ENCODE data around the gene NTN5. TPM values are rescaled to one million over a fixed set of nuclear protein-coding genes. Genes with fewer than 3 reads are reported as not detected.
"Not testable (repeated sequence)": the region's sequence is repeated elsewhere in the genome, so short reads cannot be mapped to it uniquely, and the experiment has no call there.

NTN5 gene
- total RNA-seq, 4 donors from 2014 or later, result 0.47 to 1.9 (median 0.58) TPM; not detected in 1

GRCh38 chr19:48718711-48719231 lies 46.0 kb upstream of the NTN5 start:
- TF ChIP-seq CTCF (IDR thresholded peaks at IDR 0.05) (no peak), POLR2A (IDR thresholded peaks at IDR 0.05) (no peak)
- intact Hi-C loops (cut with DNase I; ENCODE audit: low total_unique reads), result no loop called here
- no peak overlapping the region for H3K4me3 ChIP-seq (ENCODE audit: low read depth, poor library complexity, severe bottlenecking)
- whole genome bisulfite sequencing, 2 donors, result 75 to 79% methylated on average over 15 of the region's 15 CpGs
- DNase-seq (ENCODE audit: low spot score in 2 of 2), result no peak

- WGBS, 2 donors, result 95 to 98% methylated on average over 13 of the region's 13 CpGs
Measured at GRCh38 chr19:48718106-48718505, 45.3 kb upstream of the NTN5 start.

DNA sequence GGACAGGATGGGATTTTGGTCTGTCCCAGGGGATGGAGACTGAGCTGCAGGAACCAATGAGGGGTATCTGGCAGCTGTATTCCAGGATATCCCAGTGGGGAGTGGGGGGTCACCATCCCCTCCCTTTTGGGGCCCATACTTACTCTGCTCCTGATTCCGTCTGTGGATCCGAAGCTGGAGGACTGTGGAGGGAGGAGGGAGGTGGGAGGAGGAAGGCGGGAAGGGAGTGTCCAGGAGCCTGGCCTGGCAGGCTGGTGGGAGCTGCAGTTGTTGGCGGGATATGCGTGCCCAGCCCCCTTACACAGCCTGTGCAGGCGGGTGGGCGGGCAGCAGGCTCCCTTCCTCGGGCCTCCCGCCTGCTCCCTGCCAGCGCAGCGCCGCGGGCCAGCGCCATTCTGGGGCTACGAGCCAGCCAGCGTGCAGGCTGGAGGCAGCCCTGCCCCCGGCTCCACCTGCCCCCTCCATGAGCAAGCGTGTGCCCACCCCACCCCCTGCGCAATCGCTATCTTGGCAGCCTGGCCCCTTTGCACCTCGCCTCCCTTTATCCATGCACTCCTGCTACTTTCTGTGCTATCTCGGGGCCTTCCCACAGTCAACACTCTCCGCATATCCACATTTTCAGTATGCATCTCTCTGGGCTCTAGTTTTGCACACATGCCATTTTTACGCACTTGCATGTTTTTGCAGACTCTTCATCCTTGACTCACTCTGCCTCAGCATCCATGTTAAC lies 43.9 kb upstream of the NTN5 start:
- no peak for TF ChIP-seq CTCF (IDR thresholded peaks at IDR 0.05)
- no peak for TF ChIP-seq POLR2A (IDR thresholded peaks at IDR 0.05)
- DNase-seq (ENCODE audit: low spot score in 2 of 2), result no peak
- WGBS, 2 donors, result 16 to 23% methylated on average over 14 to 23 of the region's 24 CpGs
- intact Hi-C loops (cut with DNase I; ENCODE audit: low total_unique reads), result no loop called here
- no peak overlapping the region for H3K4me3 ChIP-seq (ENCODE audit: low read depth, poor library complexity, severe bottlenecking)

More at GRCh38 chr19:48718106-48718505, 45.3 kb upstream of the NTN5 start:
- DNase-seq (ENCODE audit: low spot score in 2 of 2); H3K4me3 ChIP-seq (ENCODE audit: low read depth, poor library complexity, severe bottlenecking); intact Hi-C loops (cut with DNase I; ENCODE audit: low total_unique reads): not testable (repeated sequence)

- TF ChIP-seq POLR2A (IDR thresholded peaks at IDR 0.05) (no peak), CTCF (IDR thresholded peaks at IDR 0.05) (no peak)
- DNase-seq (ENCODE audit: low spot score in 2 of 2), result no peak
- WGBS, 2 donors, result 29 to 42% methylated on average over 19 of the region's 19 CpGs
- intact Hi-C loops (cut with DNase I; ENCODE audit: low total_unique reads), result no loop called here
- H3K4me3 ChIP-seq (ENCODE audit: low read depth, poor library complexity, severe bottlenecking), result no peak overlapping the region
Measured at GRCh38 chr19:48715681-48716171, 42.9 kb upstream of the NTN5 start.

DNA sequence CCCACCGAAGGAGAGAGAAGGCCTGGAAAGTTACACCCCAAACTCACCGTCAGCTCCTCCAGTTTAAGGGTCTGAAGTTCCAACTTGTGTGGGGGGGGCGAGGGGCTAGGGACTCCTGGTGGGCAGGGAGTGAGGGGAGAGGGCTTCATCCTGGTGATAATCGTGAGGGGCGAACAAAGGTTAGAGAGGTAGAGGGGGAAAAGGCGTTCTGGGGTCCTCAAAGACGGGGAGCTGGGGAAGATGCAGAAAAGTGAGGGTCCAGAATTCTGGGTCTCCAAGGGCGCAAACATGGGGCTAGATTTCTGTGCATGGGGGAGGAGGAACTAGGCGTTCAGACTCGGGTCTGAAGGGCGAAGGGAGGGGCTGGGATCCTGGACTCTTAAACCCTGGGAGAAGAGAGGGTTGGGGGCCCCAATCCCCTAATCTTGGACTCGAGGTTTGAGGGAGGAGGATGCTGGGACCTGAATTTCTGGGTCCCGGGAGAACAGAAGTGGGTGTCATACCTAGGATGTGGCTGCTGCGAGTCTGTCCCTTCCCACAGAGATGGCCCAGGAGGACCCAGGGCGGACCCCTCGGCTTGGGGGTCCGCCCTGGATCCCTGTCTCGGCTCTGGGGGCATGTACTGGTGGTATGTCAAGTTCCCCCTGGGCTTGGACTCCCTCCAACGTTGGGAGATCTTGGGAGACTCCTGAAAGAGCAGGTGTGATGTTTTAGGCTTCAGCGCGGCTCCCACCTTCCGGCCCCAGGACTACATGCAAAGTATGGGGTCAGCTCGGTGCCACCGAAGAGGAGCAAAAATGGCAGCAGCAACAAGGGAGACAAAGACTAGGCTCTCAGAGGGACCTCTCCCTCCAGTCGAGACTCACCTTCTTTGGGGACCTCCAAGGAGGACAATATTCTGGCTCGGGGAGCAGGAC lies 42.2 kb upstream of the NTN5 start:
- no peak for DNase-seq (ENCODE audit: low spot score in 2 of 2)
- intact Hi-C loops (cut with DNase I; ENCODE audit: low total_unique reads), result no loop called here
- 33 to 48% methylated on average over 23 to 26 of the region's 26 CpGs for WGBS, 2 donors
- TF ChIP-seq POLR2A (IDR thresholded peaks at IDR 0.05), result no peak
- no peak for TF ChIP-seq CTCF (IDR thresholded peaks at IDR 0.05)
- H3K4me3 ChIP-seq (ENCODE audit: low read depth, poor library complexity, severe bottlenecking), result peak overlapping the region; percentile 15

All from lower leg skin (tissue), 4 donors.